IMR-90 (cell line): ENCODE data around the gene FAM24B. TPM values are rescaled to one million over a fixed set of nuclear protein-coding genes. Genes with fewer than 3 reads are reported as not detected.

Experiments used
- ATAC-seq: fragments of 200-7000 bp; cut with Tn5 transposase; 2 replicates; pipeline ENCODE4 v1.9.1; 2020; ENCODE audit warnings: low read depth, mild to moderate bottlenecking, moderate library complexity
- BruUV-seq: library from RNA; stranded (reverse); fragments of 400-500 nt; replicated peaks from 2 replicates; lab custom pipeline; 2021; lab: Mats Ljungman, UMichigan
- CTCF ChIA-PET: fragments of 300-600 bp; formaldehyde crosslinking; extraction: SDS; loops from one replicate; lab custom pipeline; 2021; ENCODE audit warnings: antibody characterized with exemption; lab: Yijun Ruan, JAX
- POLR2A ChIA-PET: fragments of 300-600 bp; sonication (Branson Sonifier 250); formaldehyde crosslinking; loops from one replicate; lab custom pipeline; 2022; ENCODE audit warnings: antibody characterized with exemption; ENCODE audit not compliant: unreplicated experiment; lab: Charles Lee
- DNase-seq: peaks from one replicate; pipeline ENCODE4 v3.0.0; 2013
- H2AFZ ChIP-seq: replicated peaks from 2 replicates; pipeline ENCODE3; 2013; ENCODE audit warnings: low read length, mild to moderate bottlenecking; ENCODE audit not compliant: poor library complexity
- H2AK5ac ChIP-seq: 2 replicates; pipeline ENCODE4 v1.6.1; 2013; ENCODE audit warnings: low read depth, low read length, inconsistent platforms
- H2AK9ac ChIP-seq: replicated peaks from 2 replicates; pipeline ENCODE3; 2013; ENCODE audit warnings: mild to moderate bottlenecking, low read depth, low read length, moderate library complexity; ENCODE audit not compliant: poor library complexity
- H2BK120ac ChIP-seq: 2 replicates; pipeline ENCODE4 v1.6.1; 2013; ENCODE audit warnings: low read depth, low read length, inconsistent platforms
- H2BK15ac ChIP-seq: 3 replicates; pipeline ENCODE4 v1.6.1; 2013; ENCODE audit warnings: low read depth, low read length, inconsistent platforms
- H2BK20ac ChIP-seq: 2 replicates; pipeline ENCODE4 v1.6.1; 2013; ENCODE audit warnings: low read depth, mild to moderate bottlenecking, inconsistent platforms, low read length, moderate library complexity
- H2BK5ac ChIP-seq: 2 replicates; pipeline ENCODE4 v1.6.1; 2013; ENCODE audit warnings: mild to moderate bottlenecking, low read depth, low read length, inconsistent platforms; ENCODE audit not compliant: poor library complexity, severe bottlenecking
- H3K14ac ChIP-seq: replicated peaks from 2 replicates; pipeline ENCODE4 v1.6.1; 2013; ENCODE audit warnings: low read depth, low read length, inconsistent platforms
- H3K18ac ChIP-seq: 2 replicates; pipeline ENCODE4 v1.6.1; 2013; ENCODE audit warnings: low read depth, low read length, control low read depth
- H3K23ac ChIP-seq: 2 replicates; pipeline ENCODE4 v1.6.1; 2013; ENCODE audit warnings: low read depth, low read length, inconsistent platforms
- H3K27ac ChIP-seq: 2 replicates; pipeline ENCODE4 v1.5.1; 2013; ENCODE audit warnings: mild to moderate bottlenecking, control low read depth, low read length; ENCODE audit not compliant: insufficient read depth
- H3K27me3 ChIP-seq: 2 replicates; pipeline ENCODE4 v1.6.1; 2013; ENCODE audit warnings: low read length; ENCODE audit not compliant: control insufficient read depth, insufficient read depth
- H3K36me3 ChIP-seq: 2 replicates; pipeline ENCODE4 v1.6.1; 2013; ENCODE audit warnings: low read length, mixed read lengths; ENCODE audit not compliant: control insufficient read depth, insufficient read depth
- H3K4ac ChIP-seq: 2 replicates; pipeline ENCODE4 v1.6.1; 2013; ENCODE audit warnings: low read depth, low read length, inconsistent platforms
- H3K4me1 ChIP-seq: 2 replicates; pipeline ENCODE4 v1.6.1; 2013; ENCODE audit warnings: low read length, mixed read lengths; ENCODE audit not compliant: control insufficient read depth, insufficient read depth
- H3K4me2 ChIP-seq: 2 replicates; pipeline ENCODE4 v1.6.1; 2013; ENCODE audit warnings: low read depth, mild to moderate bottlenecking, control low read depth, low read length, moderate library complexity
- H3K4me3 ChIP-seq: 2 replicates; pipeline ENCODE4 v1.5.1; 2013; ENCODE audit warnings: low read depth, mild to moderate bottlenecking, control low read depth, low read length, moderate library complexity; ENCODE audit not compliant: insufficient read depth
- H3K56ac ChIP-seq: 2 replicates; pipeline ENCODE4 v1.6.1; 2013; ENCODE audit warnings: low read length, inconsistent platforms; ENCODE audit not compliant: insufficient read depth; ENCODE audit errors: extremely low read depth
- H3K79me1 ChIP-seq, 2 experiments: 2 replicates each; pipeline ENCODE4 v1.6.1; 2013; ENCODE audit warnings: low read length in 2 of 2, inconsistent platforms in 1 of 2, low read depth in 1 of 2
- H3K9ac ChIP-seq: 2 replicates; pipeline ENCODE4 v1.6.1; 2013; ENCODE audit warnings: low read depth, low read length, control low read depth
- H3K9me1 ChIP-seq: 2 replicates; pipeline ENCODE4 v1.6.1; 2013; ENCODE audit warnings: low read length, inconsistent platforms; ENCODE audit not compliant: insufficient read depth
- H3K9me3 ChIP-seq: 2 replicates; pipeline ENCODE4 v1.6.1; 2013; ENCODE audit warnings: low read length; ENCODE audit not compliant: control insufficient read depth, insufficient read depth
- H4K20me1 ChIP-seq: 2 replicates; pipeline ENCODE4 v1.6.1; 2013; ENCODE audit warnings: low read length, inconsistent platforms; ENCODE audit not compliant: insufficient read depth
- H4K5ac ChIP-seq: 2 replicates; pipeline ENCODE4 v1.6.1; 2013; ENCODE audit warnings: mild to moderate bottlenecking, low read depth, low read length, control low read depth
- H4K8ac ChIP-seq, 2 experiments: 2 replicates each; pipeline ENCODE4 v1.6.1; 2013; ENCODE audit warnings: low read depth in 2 of 2, low read length in 2 of 2, control low read depth in 1 of 2, inconsistent platforms in 1 of 2
- H4K91ac ChIP-seq: 2 replicates; pipeline ENCODE4 v1.6.1; 2013; ENCODE audit warnings: low read depth, low read length, inconsistent platforms; ENCODE audit not compliant: insufficient read depth
- MAZ ChIP-seq: IDR thresholded peaks from 2 replicates; pipeline ENCODE4 v1.6.1; 2012; ENCODE audit warnings: low read depth, mild to moderate bottlenecking, low read length, improper control_type of control experiment, moderate library complexity, borderline replicate concordance
- POLR2A ChIP-seq: IDR thresholded peaks from 2 replicates; pipeline ENCODE4 v1.6.1; 2012; ENCODE audit warnings: mild to moderate bottlenecking, low read depth, low read length
- SMC3 ChIP-seq: fragments of 150-350 bp; IDR thresholded peaks from 2 replicates; pipeline ENCODE4 v1.6.1; 2016; ENCODE audit warnings: low read depth, mild to moderate bottlenecking, antibody characterized with exemption, low read length, moderate library complexity
- WGBS, 2 experiments: methylation state at CpG; one replicate each; pipeline versions ENCODE4 v1.1.5 to v1.1.7; 2013; ENCODE audit warnings: missing lambda C conversion rate in 2 of 2; ENCODE audit not compliant: insufficient read length in 1 of 2; ENCODE audit errors: extremely low coverage in 2 of 2; 5-methylcytosine and 5-hydroxymethylcytosine counted together
- dilution Hi-C: fragments of 300-500 bp; cut with HindIII; formaldehyde crosslinking; loops from one replicate; pipeline ENCODE4 v1.14.3; 2018; ENCODE audit warnings: low sequenced_read_pairs; ENCODE audit not compliant: unreplicated experiment
- in situ Hi-C: fragments of 300-500 bp; cut with MboI; formaldehyde crosslinking; loops from 3 replicates; pipeline ENCODE4 v1.14.3; 2019; ENCODE audit warnings: low sequenced_read_pairs, inconsistent platforms, mixed read lengths
- intact Hi-C: fragments of 100-400 bp; cut with micrococcal nuclease; formaldehyde crosslinking; loops from 2 replicates; pipeline ENCODE4 v1.10.0; 2022
- polyA plus RNA-seq, 3 experiments: library from polyadenylated mRNA; depleted of rRNA; stranded (reverse); fragments of >200 nt; gene quantifications; 2 replicates each; pipeline ENCODE4 v1.2.3, GENCODE V29; 2012; ENCODE audit warnings: low replicate concordance in 1 of 3
- total RNA-seq: library from RNA; depleted of rRNA; stranded (reverse); fragments of >200 nt; gene quantifications from 2 replicates; pipeline ENCODE4 v1.2.3, GENCODE V29; 2012
- TF ChIP-seq, protein P1 (sequence below): conservative IDR thresholded peaks from 2 replicates; pipeline ENCODE4 v1.5.1; 2012; ENCODE audit warnings: mild to moderate bottlenecking, low read depth, low read length, improper control_type of control experiment

Gene FAM24B
- total and polyA plus RNA-seq, 2 of the 4 experiments (the other 2 are of a cell fraction): 1.6 to 4.3 TPM

DNA sequence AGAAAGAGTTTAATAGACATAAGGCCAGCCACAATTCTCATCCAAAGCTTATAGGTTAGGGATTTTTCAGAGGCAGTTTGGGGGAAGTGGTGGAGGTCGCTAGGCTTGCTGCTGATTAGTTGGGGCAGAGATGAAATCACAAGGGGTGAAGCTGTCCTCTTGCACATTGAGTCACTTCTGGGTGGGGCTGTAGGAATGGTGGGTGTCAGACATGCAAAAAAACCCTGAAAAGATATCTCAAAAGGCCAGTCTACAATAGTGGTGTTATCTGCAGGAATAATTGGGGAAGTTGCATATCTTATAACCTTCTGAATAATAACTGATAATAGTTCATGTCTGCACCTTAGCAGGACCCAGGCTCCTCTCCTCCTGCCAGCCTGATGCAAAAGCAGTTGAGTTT is 2.1 kb downstream of the FAM24B start:
- ATAC-seq: no peak
- no peak overlapping the region for H3K4me2 ChIP-seq
- no peaks in the 10 kb centered on the region for H3K9me1 ChIP-seq
- H4K20me1 ChIP-seq: no peaks in the 10 kb centered on the region
- TF ChIP-seq, protein P1, sequence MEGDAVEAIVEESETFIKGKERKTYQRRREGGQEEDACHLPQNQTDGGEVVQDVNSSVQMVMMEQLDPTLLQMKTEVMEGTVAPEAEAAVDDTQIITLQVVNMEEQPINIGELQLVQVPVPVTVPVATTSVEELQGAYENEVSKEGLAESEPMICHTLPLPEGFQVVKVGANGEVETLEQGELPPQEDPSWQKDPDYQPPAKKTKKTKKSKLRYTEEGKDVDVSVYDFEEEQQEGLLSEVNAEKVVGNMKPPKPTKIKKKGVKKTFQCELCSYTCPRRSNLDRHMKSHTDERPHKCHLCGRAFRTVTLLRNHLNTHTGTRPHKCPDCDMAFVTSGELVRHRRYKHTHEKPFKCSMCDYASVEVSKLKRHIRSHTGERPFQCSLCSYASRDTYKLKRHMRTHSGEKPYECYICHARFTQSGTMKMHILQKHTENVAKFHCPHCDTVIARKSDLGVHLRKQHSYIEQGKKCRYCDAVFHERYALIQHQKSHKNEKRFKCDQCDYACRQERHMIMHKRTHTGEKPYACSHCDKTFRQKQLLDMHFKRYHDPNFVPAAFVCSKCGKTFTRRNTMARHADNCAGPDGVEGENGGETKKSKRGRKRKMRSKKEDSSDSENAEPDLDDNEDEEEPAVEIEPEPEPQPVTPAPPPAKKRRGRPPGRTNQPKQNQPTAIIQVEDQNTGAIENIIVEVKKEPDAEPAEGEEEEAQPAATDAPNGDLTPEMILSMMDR: no peak
- no peak for TF ChIP-seq SMC3
- no peak for TF ChIP-seq MAZ
- no peak for TF ChIP-seq POLR2A
- H3K27me3 ChIP-seq: no peaks in the 10 kb centered on the region
- no peak overlapping the region for H2BK15ac ChIP-seq
- H3K4ac ChIP-seq: no peak overlapping the region
- peaks cover 9 to 17% of the 10 kb centered on the region in 2 experiments; a peak in 3 of 4 replicates for H3K79me1 ChIP-seq
- H3K56ac ChIP-seq: no peak overlapping the region
- no peak overlapping the region for H3K18ac ChIP-seq
- peaks cover 3% of the 10 kb centered on the region for H3K4me1 ChIP-seq
- no peak overlapping the region for H3K9ac ChIP-seq
- CTCF ChIA-PET: no interaction called here
- BruUV-seq: no TSS peak
- H2BK120ac ChIP-seq: no peak overlapping the region
- no peaks in the 10 kb centered on the region for H3K9me3 ChIP-seq
- dilution Hi-C loops: no loop called here
- H3K27ac ChIP-seq: no peak overlapping the region
- no peak overlapping the region for H2AFZ ChIP-seq
- POLR2A ChIA-PET: no interaction called here
- intact Hi-C loops: loop anchor here (5.0 kb wide), 1 partner anchor 75 kb away; the partner anchor contains the start of gene C10orf88
- H4K91ac ChIP-seq: no peak overlapping the region
- H3K23ac ChIP-seq: no peak overlapping the region
- H3K4me3 ChIP-seq: no peak overlapping the region
- H2AK5ac ChIP-seq: no peak overlapping the region
- no peak overlapping the region for H2AK9ac ChIP-seq
- no peak overlapping the region for H4K5ac ChIP-seq
- H4K8ac ChIP-seq: no peak overlapping the region
- in situ Hi-C loops: no loop called here
- no peak overlapping the region for H2BK5ac ChIP-seq
- no peak overlapping the region for H2BK20ac ChIP-seq
- WGBS, 2 experiments: no CpG with 5 or more reads among the region's 1 CpG
- no peak overlapping the region for H3K14ac ChIP-seq
- no peak for DNase-seq
- H3K36me3 ChIP-seq: no peaks in the 10 kb centered on the region
